Calu3 (cell line): ENCODE data around the gene DNAI4. TPM values are rescaled to one million over a fixed set of nuclear protein-coding genes. Genes with fewer than 3 reads are reported as not detected.
"Not testable (repeated sequence)": the region's sequence is repeated elsewhere in the genome, so short reads cannot be mapped to it uniquely, and the experiment has no call there.

ENCODE experiments used
- Bru-seq: library from RNA; stranded (reverse); fragments of 400-500 nt; gene quantifications from one replicate; lab custom pipeline; 2021; lab: Mats Ljungman, UMichigan
- BruChase-seq, 2 experiments: library from RNA; stranded (reverse); fragments of 400-500 nt; gene quantifications; one replicate each; lab custom pipeline; 2021; lab: Mats Ljungman, UMichigan
- BruUV-seq: library from RNA; stranded (reverse); fragments of 400-500 nt; replicated peaks from 2 replicates; lab custom pipeline; 2021; lab: Mats Ljungman, UMichigan
- CTCF ChIA-PET: fragments of 300-600 bp; sonication (Branson Sonifier 250); formaldehyde crosslinking; loops from one replicate; lab custom pipeline; 2022; ENCODE audit warnings: antibody characterized with exemption; lab: Charles Lee
- DNase-seq: peaks from one replicate; pipeline ENCODE4 v3.0.0; 2022
- H3K27ac Mint-ChIP-seq: one replicate; pipeline ENCODE4 v1.8.0; 2022; ENCODE audit warnings: mixed read lengths; ENCODE audit not compliant: unreplicated experiment
- H3K27me3 Mint-ChIP-seq: one replicate; pipeline ENCODE4 v1.8.0; 2022; ENCODE audit warnings: mixed read lengths; ENCODE audit not compliant: unreplicated experiment
- H3K36me3 Mint-ChIP-seq: one replicate; pipeline ENCODE4 v1.8.0; 2022; ENCODE audit warnings: mild to moderate bottlenecking, moderate library complexity, mixed read lengths; ENCODE audit not compliant: insufficient read depth, unreplicated experiment
- H3K4me1 Mint-ChIP-seq: one replicate; pipeline ENCODE4 v1.8.0; 2022; ENCODE audit warnings: mild to moderate bottlenecking, low read depth, mixed read lengths; ENCODE audit not compliant: unreplicated experiment
- H3K4me3 Mint-ChIP-seq: one replicate; pipeline ENCODE4 v1.8.0; 2022; ENCODE audit warnings: mild to moderate bottlenecking, low read depth, moderate library complexity, mixed read lengths; ENCODE audit not compliant: unreplicated experiment
- H3K9me3 Mint-ChIP-seq: one replicate; pipeline ENCODE4 v1.8.0; 2022; ENCODE audit warnings: low read depth, mixed read lengths; ENCODE audit not compliant: unreplicated experiment
- intact Hi-C: fragments of 100-400 bp; cut with micrococcal nuclease; formaldehyde crosslinking; loops from one replicate; pipeline ENCODE4 v1.10.0; 2022; ENCODE audit not compliant: unreplicated experiment
- long read RNA-seq: library from polyadenylated mRNA; stranded (forward); transcript quantifications from one replicate; pipeline ENCODE4 v2.0.0, GENCODE V29; 2022
- total RNA-seq: library from RNA; stranded (reverse); gene quantifications from 2 replicates; pipeline ENCODE4 v1.2.3, GENCODE V29; 2022
- TF ChIP-seq, protein P1 (sequence below): fragments of 200-600 bp; IDR thresholded peaks from one replicate; pipeline ENCODE4 v1.8.0; 2022; ENCODE audit warnings: antibody characterized with exemption; ENCODE audit not compliant: unreplicated experiment

Gene DNAI4
- 5.6 and 6.0 TPM in 2 replicates for total RNA-seq
- Bru-seq, nascent RNA = percentile 48 among the genes with signal in this experiment
- BruChase-seq, experiment 1, labeled RNA remaining after a 6-hour chase = percentile 55 among the genes with signal in this experiment
- BruChase-seq, experiment 2, labeled RNA remaining after a 2-hour chase = percentile 49 among the genes with signal in this experiment
- long read RNA-seq, partial matches to known transcripts = 0 of 4 reads
- long read RNA-seq, other reads (novel, unspliced or antisense) = 2 of 4 reads

DNA sequence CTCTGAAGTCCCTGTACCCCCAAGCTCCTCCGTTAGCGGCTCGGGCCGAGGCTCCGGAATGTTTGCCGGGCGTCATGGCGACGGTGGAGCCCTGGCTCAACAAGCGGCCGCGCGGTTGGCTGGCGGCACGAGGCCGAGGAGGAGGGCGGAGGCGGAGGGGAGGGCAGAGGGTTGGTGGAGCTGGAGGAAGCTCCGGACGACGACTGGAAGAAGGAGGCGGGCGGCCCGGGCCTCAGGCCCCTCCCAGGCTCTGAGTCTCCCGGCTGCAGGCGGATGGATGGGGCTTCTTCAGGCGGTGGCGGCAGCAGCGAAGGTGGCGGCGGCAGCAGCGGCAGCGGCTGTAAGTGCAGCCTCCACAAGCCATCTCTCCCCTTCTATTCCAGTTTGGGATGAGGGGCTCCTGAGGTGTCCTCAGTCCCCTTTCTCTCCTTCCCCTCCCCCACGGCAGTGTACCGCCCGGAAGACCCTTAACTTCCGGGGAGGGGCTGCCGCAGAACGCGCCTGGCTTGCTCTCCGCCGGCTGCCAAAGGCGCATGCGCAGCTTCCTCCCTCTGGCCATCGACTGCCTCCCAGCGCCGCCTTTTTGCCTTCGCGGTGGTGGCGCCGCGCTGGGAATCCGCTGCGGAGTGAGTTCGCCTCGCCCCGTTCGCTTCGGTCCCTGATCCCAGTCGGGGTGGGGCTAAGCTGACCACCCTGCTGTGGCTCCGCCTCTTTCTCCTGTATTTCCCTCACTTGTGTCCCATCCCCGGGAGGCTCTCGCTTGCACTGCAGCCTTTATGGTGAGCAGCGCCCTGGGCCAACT lies at the start of gene DNAI4, which contains the start of gene MIER1:
Gene DNAI4 (minus strand): TSS at position 101 of the 802 bp plus-strand sequence. CDS start 25 bp downstream, at position 76.
Gene MIER1 (plus strand): TSS at position 235 of the 802 bp plus-strand sequence. CDS start 39 bp downstream, at position 274.
- no TSS peak for BruUV-seq
- Mint-ChIP-seq H3K4me1 (peaks cover 18% of the 10 kb centered on the region), H3K27ac (peak within 1 kb of the TSS; percentile 99), H3K36me3 (peaks cover 34% of the 10 kb centered on the region), H3K27me3 (no peaks in the 10 kb centered on the region), H3K9me3 (no peaks in the 10 kb centered on the region), H3K4me3 (peak within 1 kb of the TSS; percentile 94)
- CTCF ChIA-PET = interaction anchor here (0.6 to 1.0 kb wide), 5 partner anchors 10 to 225 kb away, joined by 3 read pairs; no protein-coding TSS in a partner anchor
- TF ChIP-seq, protein P1, sequence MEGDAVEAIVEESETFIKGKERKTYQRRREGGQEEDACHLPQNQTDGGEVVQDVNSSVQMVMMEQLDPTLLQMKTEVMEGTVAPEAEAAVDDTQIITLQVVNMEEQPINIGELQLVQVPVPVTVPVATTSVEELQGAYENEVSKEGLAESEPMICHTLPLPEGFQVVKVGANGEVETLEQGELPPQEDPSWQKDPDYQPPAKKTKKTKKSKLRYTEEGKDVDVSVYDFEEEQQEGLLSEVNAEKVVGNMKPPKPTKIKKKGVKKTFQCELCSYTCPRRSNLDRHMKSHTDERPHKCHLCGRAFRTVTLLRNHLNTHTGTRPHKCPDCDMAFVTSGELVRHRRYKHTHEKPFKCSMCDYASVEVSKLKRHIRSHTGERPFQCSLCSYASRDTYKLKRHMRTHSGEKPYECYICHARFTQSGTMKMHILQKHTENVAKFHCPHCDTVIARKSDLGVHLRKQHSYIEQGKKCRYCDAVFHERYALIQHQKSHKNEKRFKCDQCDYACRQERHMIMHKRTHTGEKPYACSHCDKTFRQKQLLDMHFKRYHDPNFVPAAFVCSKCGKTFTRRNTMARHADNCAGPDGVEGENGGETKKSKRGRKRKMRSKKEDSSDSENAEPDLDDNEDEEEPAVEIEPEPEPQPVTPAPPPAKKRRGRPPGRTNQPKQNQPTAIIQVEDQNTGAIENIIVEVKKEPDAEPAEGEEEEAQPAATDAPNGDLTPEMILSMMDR = peak; percentile 17
- peak; percentile 98 for DNase-seq
- intact Hi-C loops = no loop called here

DNA sequence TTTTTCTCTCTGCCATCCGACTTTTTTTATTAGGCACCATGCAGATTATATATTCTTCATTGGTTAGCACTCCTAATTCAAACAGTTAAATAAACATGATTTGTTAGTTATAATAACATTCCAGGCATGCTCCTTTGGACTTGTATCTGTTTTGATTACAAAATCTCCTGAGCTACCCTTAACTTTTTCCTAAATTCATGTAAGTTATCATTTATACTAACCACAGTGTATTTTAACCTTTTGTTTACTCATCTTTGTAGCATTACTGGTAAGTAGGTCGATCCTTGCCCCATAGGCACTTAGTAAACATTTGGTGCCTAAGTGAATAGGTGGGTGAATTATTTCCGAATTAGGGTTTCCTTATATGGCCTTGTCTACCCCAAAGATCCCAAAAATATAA lies 43.9 kb upstream of the DNAI4 start:
- TF ChIP-seq, protein P1 = no peak
- no TSS peak for BruUV-seq
- Mint-ChIP-seq H3K27me3 (no peaks in the 10 kb centered on the region), H3K27ac (no peak overlapping the region), H3K4me3 (no peak overlapping the region), H3K9me3 (peaks cover 4% of the 10 kb centered on the region), H3K36me3 (peaks cover 19% of the 10 kb centered on the region), H3K4me1 (no peaks in the 10 kb centered on the region)
- DNase-seq = no peak
- CTCF ChIA-PET = no interaction called here
- intact Hi-C loops = no loop called here

DNA sequence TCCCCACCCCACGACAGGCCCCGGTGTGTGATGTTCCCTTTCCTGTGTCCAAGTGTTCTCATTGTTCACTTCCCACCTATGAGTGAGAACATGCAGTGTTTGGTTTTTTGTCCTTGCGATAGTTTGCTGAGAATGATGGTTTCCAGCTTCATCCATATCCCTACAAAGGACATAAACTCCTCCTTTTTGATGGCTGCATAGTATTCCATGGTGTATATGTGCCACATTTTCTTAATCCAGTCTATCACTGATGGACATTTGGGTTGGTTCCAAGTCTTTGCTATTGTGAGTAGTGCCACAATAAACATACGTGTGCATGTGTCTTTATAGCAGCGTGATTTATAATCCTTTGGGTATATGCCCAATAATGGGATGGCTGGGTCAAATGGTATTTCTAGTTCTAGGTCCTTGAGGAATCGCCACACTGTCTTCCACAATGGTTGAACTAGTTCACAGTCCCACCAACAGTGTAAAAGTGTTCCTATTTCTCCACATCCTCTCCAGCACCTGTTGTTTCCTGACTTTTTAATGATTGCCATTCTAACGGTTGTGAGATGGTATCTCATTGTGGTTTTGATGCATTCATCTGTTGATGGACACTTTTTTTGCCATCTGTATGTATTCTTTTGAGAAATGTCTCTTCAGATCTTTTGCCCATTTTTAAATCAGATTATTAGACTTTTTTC lies 41.7 kb upstream of the DNAI4 start:
- intact Hi-C loops, CTCF ChIA-PET, H3K4me1 Mint-ChIP-seq, H3K9me3 Mint-ChIP-seq, DNase-seq, H3K27me3 Mint-ChIP-seq, BruUV-seq, H3K27ac Mint-ChIP-seq, H3K4me3 Mint-ChIP-seq: not testable (repeated sequence)
- peaks cover 19% of the 10 kb centered on the region for H3K36me3 Mint-ChIP-seq

DNA sequence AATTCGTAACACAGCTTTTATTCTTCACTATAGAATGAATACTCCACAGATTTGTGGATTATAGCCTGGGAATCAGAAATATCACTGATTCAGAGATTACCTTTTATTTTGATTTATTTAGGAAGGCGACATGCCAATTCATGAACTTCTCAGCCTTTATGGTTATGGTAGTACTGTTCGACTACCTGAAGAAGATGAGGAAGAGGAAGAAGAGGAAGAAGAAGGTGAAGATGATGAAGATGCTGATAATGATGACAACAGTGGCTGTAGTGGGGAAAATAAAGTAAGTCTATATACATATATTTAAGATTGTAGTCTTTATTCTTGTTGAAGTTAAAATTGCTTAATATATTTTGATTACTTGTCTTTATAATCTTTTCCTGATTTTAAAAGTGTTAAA lies 33.3 kb upstream of the DNAI4 start:
- intact Hi-C loops = no loop called here
- DNase-seq = no peak
- CTCF ChIA-PET = no interaction called here
- TF ChIP-seq, protein P1 = no peak
- no TSS peak for BruUV-seq
- Mint-ChIP-seq H3K27me3 (no peaks in the 10 kb centered on the region), H3K36me3 (peaks cover 28% of the 10 kb centered on the region), H3K4me1 (peaks cover 13% of the 10 kb centered on the region), H3K4me3 (no peak overlapping the region), H3K9me3 (no peaks in the 10 kb centered on the region), H3K27ac (no peak overlapping the region)
